Left lobe of liver (tissue), 2 donors: Measurements from ENCODE around the gene CSPG4. TPM values are rescaled to one million over a fixed set of nuclear protein-coding genes. Genes with fewer than 3 reads are reported as not detected.
"Not testable (repeated sequence)": the region's sequence is repeated elsewhere in the genome, so short reads cannot be mapped to it uniquely, and the experiment has no call there.

Experiments
- ATAC-seq: fragments of 200-7000 bp; cut with Tn5 transposase; one replicate; pipeline ENCODE4 v1.9.1; 2020; ENCODE audit warnings: mild to moderate bottlenecking, moderate library complexity
- DNase-seq: peaks from one replicate; pipeline ENCODE4 v3.0.0-alpha.2; 2020; ENCODE audit warnings: low spot score
- total RNA-seq: library from RNA; stranded (reverse); gene quantifications from one replicate; pipeline ENCODE4 v1.2.1, GENCODE V29; 2021
- donor health status: DM: no; HTN: no; CAD: no; lungs with moderate emphysema.
- donor health status: DM: no; HTN: yes; CAD: no.

Gene CSPG4
- total RNA-seq, 1 donor from 2014 or later = 0.23 TPM

- DNase-seq, ATAC-seq: not testable (repeated sequence)
Measured at GRCh38 chr15:75692311-75692710, 20.3 kb downstream of the CSPG4 start.

- DNase-seq, ATAC-seq: not testable (repeated sequence)
Measured at GRCh38 chr15:75689429-75689828, 23.2 kb downstream of the CSPG4 start.

DNA sequence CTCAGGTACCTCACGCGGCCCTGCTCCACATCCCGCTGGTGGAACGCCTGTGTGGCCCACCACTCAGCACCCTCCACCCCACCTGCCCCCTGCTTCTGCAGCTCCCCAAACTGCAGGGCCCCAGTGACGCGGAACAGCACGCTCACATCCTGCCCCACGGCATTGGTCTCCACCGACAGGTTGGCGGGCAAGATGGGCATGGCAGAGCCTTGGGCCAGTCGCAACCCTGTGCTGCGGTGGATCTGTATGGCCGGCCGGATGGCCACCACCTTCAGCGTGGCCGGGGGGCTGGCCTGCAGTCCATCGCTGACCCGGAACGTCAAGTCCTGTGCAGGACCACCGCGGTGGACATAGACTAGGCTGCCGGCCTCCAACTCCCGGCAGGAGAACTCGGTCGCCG lies 23.8 kb downstream of the CSPG4 start:
- ATAC-seq = no peak
- no peak for DNase-seq

- ATAC-seq (no peak), DNase-seq (no peak)
Measured at GRCh38 chr15:75688278-75688557, 24.4 kb downstream of the CSPG4 start.

DNA sequence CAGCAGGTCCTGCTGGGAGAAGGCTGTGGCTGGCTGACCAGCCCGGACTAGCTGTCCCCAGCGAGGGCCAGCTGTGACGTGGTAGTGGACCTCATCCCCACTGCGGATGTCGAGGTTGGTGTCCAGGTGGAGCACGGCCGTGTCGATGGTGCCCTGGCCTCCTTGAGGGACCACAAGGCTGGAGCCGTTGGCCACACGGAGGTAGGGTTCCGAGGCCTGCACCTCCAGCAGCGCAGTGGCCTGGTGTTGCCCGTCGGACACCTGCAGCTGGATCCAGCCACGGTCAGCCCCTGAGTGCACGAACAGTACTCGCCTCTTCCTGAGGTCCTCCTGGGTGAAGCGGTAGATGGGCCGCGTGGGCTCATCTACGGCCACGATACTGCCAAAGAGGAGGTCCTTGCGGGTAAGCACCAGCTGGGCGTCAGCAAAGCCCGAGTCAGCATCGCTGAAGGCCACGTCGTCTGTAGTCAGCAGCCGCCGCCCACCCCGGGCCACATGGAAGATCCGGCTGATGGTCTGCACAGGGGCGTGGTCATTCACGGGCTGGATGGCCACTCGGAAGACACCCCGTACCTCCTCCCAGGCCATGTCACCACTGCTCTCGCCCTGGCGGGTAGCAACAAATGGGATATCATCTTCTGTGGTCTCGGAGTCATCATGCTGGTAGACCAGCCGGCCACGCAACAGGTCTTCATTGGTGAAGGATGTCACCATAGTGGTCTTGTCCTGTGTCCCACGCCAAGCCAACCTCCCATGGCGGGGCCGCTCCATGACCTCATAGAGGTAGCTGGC lies 25.0 kb downstream of the CSPG4 start:
- ATAC-seq (no peak), DNase-seq (no peak)

- ATAC-seq (peak; percentile 91), DNase-seq (peak; percentile 85)
Measured at GRCh38 chr15:75686212-75686642, 26.4 kb downstream of the CSPG4 start.

DNA sequence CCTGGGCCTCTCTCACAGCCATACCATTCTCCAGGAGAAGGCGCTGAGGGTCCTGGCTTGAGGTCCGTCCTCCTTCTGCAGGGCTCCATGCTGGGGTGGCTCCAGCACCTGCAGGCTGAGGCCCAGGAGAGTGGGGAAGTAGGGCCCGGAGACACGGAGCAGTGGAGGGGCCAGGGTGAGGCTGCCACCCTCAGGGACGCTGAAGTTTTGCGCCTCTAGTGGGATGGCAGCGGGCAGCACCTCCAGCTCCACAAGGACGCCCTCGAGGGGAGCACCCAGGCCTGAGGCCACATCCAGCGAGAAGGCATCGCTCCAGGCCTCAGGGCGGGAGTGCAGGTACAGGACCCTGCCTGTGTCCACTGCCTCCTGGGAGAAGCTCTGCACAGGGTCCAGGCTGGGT lies 27.5 kb downstream of the CSPG4 start:
- ATAC-seq (no peak), DNase-seq (no peak)

- DNase-seq = no peak
- ATAC-seq = no peak
Measured at GRCh38 chr15:75684648-75685047, 28.0 kb downstream of the CSPG4 start.

GRCh38 chr15:75683646-75684312 lies 28.9 kb downstream of the CSPG4 start:
- ATAC-seq (peak; percentile 80), DNase-seq (peak; percentile 63)

DNA sequence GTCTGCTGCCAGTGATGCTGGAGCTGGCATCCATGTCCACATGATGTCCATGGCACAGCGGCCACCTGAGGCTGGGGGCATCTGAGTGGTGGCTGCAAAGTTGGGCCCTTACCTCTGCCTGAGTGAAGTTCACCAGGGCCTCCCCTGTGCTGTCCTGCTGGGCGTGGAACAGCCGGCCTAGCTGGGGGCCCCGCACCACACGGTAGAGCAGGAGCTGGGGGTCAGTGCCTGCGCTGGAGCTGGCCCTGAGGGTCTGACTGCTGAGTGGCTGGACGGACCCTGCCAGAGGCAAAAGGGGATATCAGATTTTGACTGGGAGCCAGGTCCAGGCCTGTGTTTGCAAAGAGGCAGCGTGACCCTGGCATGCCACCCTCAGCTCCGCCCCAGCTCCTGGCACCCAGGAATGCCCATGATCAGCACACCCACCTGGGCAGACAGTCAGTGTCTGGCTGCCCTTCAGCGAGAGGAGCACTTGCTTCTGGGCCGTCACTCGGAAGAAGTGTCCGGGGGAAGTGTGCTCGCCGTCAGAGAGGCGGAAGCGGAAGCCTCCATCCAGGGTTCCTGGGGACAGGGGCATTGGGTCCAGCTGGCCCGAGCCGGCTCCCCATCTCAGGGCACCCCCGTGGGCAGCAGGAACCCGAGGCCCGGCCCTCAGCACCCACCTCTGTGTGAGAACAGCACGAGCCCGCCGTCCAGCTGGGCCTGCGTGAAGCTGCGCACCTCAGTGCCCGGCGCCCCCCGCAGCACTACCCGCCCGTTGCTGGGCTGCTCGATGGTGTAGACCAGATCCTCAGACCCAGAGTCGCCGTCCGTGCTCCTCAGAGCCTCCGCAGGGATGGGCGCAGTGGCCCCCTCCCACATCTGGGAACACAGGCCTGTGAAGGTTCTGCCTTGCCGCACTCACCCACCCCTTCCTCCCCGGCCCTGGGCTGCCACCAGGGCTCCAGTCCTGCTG lies 30.2 kb downstream of the CSPG4 start:
- ATAC-seq (peak; percentile 14), DNase-seq (no peak)

- DNase-seq (no peak), ATAC-seq (no peak)
Measured at GRCh38 chr15:75680007-75680789, 32.5 kb downstream of the CSPG4 start.

- not testable (repeated sequence) for DNase-seq
Measured at GRCh38 chr15:75678324-75678690, 34.3 kb downstream of the CSPG4 start.

GRCh38 chr15:75677465-75678323 lies 35.0 kb downstream of the CSPG4 start:
- no peak for DNase-seq
- no peak for ATAC-seq

More at GRCh38 chr15:75678324-75678690, 34.3 kb downstream of the CSPG4 start:
- ATAC-seq = not testable (repeated sequence)

DNA sequence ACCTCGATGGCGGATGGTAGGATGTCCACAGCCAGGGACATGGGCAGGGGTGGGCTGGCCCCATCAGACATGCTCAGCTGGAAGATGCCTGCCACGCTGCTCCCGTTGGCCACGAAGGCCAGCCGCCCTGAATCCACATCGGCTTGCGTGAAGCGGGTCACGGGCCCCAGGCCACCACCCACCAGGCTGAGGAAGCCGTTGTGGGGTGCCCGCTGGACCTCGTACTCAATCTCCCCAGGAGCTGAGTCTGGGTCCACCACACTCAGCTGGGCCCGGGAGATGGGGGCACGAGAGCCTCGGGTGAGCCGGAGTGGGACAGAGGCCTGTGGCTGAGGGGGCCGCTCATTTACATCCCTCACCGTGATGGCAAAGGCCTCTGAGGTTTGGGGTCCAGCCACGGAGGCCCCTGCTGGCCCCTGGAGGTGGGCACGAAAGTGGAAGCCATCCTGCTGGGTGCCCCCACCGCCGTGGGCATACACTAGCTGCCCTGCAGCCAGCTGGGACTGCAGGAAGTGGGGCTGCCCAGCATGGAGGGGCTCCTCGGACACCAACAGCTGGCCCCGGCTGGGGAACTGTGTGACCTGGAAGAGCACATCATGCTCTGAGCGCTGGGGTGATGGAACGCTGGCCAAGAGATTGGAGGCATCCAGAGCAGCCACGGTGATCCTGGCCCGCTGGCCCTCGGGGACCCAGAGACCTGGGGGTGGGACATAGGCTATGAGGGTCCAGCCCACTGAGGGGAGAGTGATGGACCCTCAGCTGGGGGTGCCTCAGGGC lies 35.8 kb downstream of the CSPG4 start:
- ATAC-seq (no peak), DNase-seq (no peak)

- ATAC-seq (peak; percentile 57), DNase-seq (no peak)
Measured at GRCh38 chr15:75675579-75676404, 36.9 kb downstream of the CSPG4 start.

DNA sequence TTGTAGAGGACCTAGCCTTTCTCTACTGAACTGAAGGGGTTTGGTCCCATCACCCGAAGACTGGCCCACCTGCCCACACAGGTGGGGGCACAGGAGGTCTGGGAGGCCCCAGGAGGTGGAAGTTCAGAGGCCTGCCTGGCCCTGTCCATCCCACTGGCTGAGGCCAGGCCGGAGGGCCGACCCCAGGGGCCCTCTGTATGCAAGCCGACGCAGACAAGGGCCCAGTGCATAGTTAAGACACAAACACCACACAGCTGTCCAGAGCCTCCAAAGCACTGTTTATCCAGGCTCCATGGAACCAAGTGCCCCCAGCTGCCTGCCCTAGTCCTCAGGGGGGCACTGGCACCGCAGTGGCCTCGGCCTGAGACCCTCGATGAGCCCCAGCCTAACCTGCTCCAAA lies 38.3 kb downstream of the CSPG4 start:
- ATAC-seq = no peak

DNA sequence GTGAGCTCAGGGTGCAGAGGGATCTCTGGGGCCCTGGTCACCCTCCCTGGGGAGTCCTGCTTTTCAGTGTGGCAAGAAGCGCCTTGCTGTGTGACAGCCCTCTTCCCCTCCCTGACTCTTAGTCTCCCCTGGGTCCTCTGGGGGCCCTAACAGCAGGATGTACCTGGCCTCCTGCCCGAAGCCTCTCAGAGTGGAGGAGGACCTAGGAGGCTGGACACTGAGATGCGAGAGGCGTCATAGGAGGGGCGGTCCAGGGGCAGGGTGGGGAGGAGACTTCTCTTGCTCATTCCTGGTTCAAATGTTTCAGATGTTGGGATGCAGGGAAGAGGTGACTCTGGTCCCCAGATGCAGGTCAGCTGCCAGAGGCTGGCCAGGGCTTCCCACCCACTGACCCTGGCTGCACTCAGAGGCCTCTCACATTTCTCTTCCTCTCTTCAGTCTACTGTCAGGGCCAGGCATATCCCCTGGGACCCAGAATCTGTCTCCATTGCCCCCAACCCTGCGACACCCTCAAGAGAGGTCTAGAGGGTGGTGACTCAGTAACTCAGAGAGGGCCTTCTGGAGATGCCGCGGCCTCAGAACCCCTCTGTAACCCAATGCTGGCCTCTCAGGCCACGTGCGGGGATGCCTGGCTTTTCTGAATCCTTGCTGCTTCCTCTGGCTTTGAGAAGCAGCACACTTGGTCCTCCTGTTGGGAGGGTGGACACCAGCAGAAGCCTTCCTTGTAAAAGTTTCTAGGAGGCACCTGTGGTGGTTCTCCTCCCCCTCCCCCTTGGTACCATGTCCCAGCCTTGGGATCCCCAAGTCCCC lies 39.0 kb downstream of the CSPG4 start:
- ATAC-seq (peak; percentile 15), DNase-seq (no peak)

More for the DNA sequence above, 38.3 kb downstream of the CSPG4 start:
- DNase-seq = no peak
